T-helper 9 cell (primary cell): ENCODE measurements around the gene KRT12.

Source experiments
- DNase-seq: peaks from one replicate; pipeline ENCODE4 v3.0.0-alpha.2; 2020
- total RNA-seq, 2 donors: gene quantifications; one replicate each; lab custom pipeline; 2026; lab: John Stamatoyannopoulos, UW

The KRT12 gene
- total RNA-seq: 0 reads per million in 2 donors

DNA sequence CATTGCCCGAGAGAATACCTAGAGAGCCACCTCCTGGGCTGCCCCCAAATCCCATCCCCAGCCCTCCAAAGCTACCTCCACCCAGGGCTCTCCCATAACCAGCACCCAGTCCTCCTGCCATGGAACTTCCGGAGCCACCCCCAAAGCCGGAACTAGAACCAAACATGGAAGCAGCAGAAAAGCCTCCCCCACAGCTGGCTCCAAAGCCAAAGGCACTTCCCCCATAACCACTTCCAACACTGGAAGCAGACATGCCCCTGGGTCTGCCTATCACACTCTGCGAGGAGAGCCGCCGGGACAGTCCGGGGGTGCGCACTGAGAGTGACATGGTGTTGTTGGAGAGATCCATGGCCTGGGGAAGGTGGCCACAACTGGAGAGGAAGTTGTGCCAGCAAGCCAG lies at the start of gene KRT12:
TSS of gene KRT12 (minus strand) at position 386 of the 400 bp plus-strand sequence. CDS start at position 349, 37 bp downstream.
- no peak for DNase-seq

DNA sequence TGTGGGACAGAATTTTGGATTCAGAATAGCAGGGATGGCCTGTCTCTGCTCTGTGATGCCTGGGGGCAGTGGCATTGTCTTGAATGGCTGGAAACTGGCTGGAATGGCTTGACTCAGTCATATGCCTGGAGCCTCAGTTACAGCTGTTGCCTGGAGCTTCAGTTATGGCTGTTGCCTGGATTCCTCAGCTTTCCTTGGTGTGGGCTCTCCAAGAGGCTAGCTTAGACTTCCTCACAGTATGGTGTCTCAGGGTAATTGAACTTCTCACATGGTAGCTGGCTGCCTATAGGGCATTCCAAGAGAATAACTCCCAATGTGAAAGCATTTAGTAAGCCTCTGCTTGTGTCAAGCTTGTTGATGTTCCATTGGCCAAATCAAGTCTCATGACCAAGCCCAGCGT lies 49.3 kb upstream of the KRT12 start:
- DNase-seq: no peak

DNA sequence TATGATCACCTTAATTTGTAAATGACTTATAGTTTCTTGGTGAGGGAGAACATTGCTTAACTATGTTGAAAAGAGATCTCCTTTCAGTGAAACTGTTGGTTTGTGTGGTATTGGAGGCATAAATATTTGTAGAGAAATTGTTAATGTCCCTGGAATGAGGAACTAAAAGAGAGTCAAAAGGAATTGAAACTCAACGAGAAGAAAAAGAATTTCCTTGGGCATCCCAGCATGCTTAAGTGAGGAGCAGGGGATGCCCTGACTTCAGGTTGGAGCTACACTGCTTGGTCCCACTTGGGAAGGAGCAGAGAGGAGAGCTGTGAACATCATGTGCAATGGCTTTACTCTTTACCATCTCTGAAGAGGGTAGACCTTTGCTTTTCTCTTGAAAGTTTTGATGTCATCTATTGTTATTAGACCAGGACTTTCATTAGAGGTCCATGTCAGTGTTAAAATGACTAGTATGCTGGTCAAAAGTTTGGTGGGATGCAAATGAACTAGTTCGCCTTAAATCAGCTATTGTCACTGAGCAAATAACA lies 48.8 kb upstream of the KRT12 start:
- DNase-seq: no peak

DNA sequence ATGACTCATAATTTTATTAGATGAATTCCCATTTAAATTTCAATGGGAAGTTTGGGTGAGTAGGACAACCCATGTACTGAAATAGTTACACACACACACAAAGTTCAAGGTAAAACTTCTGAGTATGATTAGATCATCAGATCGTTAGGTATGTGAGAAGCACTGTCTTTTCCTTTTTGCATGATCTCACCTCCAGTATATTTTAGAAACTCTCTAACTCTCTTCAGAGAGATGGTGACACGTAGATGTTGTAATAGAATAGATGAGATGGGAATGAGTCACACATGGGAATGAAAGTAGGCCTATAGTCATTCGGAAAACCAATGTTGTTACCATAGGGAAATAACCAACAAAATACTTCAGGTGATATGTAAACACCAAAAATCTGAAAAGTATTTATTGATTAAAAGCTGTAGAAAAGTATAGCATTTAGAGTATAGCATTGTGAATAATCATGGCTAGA lies 48.2 kb upstream of the KRT12 start:
- no peak for DNase-seq

DNA sequence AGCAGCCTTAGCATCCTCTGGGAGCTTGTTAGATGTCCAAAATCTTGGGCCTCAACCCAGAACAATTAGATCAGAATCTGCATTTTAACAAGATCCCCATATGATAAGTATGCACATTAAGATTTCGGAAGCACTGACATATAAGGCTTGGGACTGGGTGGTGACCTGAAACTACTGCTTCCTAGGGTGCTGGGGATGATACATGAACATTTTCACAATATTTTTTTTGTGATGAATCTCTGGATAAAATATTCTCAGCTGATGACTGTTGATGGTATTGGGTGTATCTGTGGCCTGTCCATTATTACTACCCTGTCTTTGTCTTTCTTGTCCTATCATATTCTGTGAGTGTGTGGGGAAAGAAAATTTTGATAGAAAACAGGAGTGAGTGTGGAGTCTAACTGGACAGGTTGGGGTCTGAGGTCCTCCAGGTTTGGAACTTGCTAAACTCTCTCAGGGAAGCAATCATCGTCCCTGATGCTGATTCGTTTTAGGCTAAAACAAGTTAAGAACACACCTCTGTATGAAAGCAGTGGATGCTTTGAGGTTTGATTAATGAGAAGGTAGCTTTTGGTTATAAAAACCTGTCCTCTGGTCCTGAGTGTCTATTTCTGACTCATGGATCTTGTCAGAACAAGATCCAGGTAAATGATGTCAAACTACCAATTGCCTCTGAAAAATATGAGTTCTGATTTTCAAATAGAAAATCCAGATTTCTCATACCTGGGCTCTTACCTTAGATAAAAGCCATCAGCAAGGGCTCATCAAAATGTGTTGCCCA lies 47.2 kb upstream of the KRT12 start:
- DNase-seq: no peak

DNA sequence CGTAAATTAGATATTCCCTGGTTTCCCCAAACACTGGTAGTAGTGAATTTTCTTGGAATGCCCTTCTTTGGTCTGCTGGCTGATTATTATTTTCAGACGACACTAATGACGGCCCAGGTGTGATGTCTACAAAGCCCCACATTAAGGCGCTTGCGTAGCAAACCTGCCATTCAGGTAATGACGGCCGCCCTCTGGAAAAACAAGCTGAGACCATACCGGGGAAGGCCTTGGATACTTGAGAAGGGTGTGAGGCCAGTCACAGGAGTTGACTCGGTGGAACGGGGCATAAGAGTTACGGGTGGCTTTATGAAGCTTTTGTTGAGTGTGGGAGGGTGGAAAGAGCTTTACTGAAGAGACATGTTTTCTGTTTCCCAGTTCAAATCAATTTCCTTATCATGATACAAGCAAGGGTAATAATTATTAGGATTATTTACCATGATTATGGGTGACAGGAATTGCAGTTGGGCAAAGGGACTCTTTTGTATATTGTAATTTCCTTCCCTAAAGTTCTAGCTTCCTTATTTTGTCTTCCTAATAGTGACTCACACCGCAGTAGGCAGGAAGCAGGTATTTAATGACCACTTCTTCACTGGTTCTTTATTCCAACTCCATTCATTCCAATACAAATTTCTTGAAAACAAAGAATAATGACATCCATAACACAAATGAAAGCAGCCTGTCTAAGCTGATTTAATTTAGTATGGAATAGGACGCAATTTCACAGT lies 45.6 kb upstream of the KRT12 start:
- no peak for DNase-seq

DNA sequence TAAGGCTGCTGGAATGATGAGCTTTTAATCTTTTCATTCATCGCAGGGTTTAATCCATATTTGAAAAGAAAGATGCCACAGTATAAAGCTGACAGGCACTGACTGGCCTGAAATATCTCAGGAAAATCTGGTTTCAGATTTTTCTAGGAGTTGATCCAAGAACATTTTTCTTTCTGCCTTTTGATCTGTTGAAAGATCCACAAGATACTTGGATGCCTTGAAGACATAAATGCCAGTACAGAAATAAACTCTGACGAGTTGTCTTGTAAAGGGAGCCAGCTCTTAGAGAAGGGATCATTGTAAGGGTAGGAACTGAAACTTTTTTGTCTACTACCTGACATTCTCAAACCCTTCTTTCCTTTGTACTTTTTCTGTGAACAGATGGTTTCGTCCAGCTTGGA lies 43.4 kb upstream of the KRT12 start:
- no peak for DNase-seq

DNA sequence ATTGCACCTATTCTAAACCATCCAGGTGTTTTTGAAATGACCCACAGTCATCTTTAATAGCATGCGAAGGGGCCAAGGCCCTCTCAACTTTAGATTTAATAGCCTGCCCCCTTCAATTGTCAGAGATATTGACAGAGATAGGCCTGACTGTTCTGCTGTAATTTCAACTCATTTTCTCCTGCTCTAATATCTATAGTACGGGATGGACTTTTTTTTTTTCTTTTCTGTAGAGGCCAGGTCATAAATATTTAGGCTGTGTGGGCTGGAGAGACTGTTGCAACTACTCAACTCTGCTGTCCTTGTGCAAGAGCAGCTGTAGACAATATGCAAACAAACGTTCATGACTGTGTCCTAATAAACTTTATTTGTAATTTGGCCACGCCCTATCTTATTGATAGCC lies 42.7 kb upstream of the KRT12 start:
- DNase-seq: no peak

DNA sequence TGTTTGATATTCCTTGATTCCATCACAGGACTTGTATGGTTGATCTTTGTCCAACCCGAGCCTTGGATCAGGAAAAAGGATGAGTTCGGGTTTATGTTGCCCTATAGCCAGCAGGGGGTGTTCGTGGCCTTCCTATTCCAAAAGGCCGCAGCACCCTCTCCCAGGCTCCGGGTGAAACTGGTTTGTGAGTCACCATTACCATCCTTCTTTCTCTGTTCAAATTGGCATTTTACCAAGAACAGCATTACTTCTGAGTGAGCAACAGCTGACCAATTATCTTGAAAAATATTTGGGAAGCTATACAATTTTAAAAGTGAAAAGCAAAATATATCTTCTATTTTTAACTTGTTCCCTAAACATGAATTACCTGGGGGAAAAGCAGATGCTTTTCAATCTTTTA lies 42.3 kb upstream of the KRT12 start:
- DNase-seq: peak; percentile 54

DNA sequence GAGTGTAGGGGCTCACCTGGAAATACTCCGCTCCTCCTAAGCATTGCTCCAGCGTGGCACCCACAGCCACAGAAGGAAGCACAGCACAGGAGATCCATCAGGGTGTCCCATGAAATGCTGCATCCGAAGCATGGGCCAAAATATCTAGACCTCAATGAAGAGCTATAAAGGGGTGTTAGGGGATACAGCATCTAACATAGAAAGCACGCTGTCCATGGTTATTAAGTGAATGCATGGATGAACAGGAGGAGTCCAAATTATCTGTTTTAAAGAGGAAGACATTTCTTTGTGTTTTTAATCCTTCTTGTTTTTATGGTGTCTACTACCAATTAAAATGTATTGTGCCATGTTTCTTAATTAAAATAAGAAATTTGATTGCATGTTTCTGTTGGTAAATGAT lies 39.6 kb upstream of the KRT12 start:
- no peak for DNase-seq

DNA sequence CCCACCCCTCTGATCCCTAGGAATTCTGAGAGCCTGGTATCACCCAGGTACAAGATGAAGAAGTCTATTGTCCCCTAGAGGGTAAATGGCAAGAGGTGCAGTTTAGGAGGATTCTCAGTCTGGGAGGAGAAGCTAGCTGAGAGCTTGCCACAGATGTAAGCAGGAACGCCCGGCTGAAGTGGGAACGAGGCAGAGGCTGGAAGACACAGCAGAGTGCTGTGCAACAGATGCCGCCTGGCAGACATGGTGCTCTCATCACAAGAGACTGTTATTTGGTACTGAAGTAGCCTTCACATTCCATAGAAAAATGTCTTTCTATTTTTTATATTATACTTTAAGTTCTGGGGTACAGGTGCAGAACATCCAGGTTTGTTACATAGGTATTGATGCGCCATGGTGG lies 38.3 kb upstream of the KRT12 start:
- no peak for DNase-seq

DNA sequence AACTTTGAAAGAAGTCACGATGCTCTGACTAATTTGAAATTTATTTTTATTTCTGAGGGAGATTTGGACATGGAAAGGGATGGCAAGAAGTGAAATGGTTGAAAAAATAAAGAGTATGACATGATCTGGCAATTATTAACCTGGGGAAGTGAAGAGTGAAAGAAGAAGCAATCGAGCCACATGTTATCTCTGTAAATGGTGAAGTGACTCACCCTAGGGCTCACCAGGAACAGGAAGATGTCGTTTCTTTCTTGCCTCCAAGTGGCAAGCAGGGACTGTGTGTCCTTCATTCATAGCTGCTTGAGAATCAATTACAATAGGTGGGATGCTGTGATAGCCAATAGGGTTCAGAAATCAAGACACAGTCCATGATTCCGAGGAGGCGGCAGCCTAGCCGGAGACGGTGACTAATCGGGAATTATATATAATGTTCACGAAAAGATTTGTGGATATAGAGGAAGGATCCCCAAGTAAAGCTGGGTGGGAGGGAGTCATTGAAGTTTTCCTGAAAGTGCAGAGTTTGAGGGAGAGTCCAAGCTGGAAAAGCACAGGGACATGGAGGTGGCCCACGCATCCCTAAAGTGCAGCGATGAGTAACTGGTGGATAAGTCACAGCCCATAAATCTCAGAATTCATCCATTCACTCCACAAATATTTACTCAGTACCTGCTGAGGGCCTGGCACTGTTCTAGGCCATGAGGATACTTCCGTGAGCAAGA lies 36.3 kb upstream of the KRT12 start:
- no peak for DNase-seq

DNA sequence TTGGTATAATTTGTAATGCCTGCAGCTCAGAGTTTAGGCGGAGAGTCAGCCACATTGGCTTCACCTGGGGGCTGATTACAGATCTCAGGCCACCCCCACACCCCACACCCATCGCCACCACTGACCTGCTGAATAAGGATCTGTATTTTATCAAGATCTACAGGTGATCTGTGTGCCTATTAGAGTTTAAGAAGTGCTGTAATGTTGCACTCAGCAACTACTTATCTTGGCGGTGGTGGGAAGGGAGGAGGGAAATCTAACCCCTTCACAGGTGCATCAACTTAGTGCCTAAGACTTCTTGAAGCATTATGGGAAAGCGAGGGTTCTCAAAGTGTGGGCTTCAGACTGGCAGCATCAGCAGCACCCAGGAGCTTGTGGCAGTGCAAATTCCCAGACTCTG lies 35.5 kb upstream of the KRT12 start:
- no peak for DNase-seq

DNA sequence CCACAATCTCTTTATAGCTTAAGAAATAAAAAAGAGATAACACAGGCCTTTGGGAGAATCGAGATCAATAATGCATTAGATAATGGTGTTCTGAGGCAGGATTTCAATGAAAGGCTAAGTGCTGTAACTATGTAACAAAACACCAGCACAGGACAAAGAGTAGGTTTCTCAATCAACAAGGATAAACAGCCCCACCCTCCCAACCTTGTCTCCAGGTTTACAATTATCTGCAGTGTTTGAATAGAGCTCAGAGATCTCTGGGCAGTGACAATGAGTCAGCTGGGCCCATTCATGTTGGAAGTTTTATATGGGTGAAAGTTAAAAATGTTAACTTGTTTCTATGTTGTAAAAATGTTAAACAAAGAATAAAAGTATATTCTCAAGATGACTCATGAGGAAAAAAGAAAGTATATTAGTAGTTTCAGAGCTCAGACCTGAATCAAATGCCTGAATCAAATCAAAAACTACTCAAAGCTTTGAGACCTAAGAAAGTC lies 35.0 kb upstream of the KRT12 start:
- no peak for DNase-seq

DNA sequence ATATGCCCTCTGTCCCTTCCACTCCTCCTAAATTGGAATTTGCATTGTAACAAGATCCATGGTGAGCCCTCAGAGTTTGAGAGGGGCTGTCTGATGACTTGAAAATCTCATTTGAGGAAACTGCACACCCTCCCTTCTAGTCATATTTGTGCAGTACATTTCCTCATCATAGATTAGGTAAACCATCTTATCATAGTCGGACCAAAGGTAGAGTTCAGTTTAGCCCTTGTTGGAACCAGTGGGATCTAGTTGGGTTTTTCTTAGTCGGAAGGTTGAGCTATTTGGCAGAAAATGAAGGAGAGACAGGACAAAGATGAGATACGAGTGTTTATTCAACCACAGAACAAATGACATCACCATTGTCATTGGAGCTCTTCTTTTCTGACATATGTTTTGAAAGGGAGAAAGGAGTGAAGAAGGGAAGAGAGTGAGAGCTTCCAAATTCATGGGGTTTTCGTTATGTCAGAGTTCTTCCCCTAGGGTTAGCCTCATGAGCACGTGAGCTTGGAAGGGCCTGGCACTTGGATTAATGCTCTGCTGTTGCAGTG lies 33.9 kb upstream of the KRT12 start:
- no peak for DNase-seq

DNA sequence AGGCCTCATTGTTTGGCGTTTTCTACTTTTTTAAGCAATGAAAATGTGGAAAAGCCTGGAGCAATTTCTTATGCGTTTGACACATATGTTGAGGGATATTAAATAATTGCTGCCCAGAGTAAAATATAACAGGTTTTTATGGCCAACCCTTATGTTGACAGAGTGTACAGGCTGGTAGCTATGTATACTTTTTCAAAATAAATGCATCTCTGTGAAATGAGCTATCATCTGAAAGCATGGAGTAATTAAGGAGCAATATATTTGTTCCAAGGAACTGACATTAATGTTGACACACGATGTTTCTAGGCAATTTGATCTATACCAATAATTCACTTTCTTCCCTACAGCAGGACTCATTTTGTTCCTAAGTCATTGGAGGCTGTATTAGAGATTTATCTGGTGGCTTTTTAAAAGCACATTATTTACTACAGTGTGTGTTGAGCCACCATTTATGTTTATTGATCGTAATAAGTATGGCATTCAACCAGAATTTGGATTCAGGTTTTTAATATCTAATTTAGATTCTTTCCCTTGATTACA lies 30.0 kb upstream of the KRT12 start:
- DNase-seq: no peak

DNA sequence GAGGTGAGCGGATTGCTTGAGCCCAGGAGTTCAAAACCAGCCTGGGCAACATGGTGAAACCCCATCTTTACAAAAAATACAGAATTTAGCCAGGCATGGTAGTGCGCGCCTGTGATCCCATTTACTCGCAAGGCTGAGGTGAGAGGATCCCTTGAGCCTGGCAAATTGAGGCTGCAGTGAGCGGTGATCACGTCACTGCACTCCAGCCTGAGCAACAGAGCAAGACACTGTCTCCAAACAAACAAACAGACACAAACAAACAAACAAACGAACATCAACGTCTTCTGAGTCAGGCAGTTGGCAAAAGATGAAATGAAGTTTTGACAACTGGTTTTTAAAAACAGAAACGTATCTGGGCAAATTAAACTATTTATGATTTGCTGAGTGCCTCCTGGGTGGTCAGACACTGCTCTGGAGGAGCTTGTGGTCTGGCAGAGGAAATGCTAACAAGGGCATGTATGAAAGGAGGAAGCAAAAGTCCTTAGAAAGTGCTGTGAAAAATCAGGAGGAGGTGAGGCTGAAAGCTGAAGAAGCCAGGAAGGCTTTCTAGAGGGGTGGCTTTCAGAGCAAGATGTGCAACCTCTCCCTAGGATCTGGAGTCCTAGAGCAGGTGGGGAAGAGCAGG lies 28.2 kb upstream of the KRT12 start:
- DNase-seq: no peak

DNA sequence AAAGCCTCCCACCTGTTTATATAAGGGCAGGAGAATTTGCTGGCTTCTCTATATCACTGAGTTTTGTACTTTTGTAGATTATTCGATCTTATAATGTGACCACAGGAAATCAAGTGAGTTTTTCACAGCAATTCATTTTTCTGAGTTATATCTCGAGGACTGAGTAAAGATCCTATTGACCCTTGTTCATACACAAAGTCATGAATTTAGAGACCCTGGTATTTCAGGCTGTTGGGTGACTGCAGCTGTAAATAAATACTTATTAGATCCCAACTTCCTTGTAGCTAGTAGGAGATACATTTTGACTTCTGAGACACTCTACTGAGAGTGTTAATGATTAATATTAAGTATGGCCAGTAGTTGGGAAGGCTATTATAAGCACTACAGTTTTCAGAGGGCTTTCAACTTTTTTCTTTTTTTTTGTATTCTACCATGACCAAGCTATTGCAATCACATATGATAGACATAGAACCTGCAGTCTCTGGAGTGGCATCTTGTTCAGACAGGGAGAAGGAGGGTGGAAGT lies 21.2 kb upstream of the KRT12 start:
- DNase-seq: no peak

DNA sequence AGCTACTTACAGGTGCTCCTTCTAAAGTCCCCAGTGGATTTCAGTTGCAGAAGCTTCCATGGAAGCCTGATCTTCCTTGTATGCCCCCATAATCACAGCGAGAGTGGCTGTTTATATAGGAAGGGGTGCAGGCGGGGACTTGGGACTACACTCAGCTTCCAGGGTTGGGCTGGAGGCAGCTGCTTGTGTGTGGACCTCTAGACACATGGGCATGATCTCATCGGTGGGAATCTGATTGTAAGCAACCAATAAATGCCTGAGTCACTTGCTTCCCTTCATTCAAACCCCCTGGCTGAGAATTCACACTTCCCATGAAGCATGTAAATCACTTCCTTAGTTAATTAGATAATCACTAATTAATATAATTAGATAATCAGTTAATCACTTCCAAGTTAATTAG lies 19.1 kb upstream of the KRT12 start:
- no peak for DNase-seq

DNA sequence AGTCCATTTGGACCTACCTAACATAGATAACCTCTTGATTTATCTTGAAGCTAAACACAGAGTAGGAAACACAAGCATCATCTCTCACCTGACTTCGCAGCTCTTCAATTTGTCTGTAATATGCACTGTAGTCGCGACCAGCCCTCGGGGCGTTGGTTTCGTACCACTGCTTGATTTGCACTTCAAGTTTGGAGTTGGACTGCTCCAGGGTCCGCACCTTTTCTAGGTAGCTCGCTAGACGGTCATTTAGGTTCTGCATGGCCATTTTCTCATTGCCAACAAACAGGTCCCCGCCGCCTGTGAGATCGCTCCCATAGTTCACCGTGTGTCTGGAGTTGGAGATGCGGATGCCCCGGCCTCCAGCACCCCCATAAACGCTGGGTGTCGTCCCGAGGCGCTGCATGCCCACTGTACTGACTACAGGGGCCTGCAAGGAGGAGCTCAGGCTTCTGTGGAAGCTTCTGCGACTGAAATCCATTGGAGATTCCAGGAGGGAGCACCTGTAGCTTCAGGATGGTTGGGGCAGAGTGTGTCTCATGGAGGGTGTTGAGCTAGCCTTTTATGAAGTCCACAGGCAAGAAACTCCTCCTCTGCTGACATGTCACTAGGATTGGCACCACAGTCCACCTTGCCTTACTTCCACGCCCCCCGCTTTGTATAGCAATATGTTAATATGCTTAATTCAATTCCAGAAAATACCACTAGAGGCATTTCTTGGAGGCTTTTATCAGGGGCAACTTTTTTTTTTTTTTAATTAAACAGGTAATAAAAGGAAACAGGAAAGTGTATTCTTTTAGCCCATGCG lies 17.9 kb upstream of the KRT12 start, which contains the start of gene KRT20:
TSS of gene KRT20 (minus strand) at position 535 of the 805 bp plus-strand sequence. CDS start at position 478, 57 bp downstream.
- no peak for DNase-seq
